ENCODE results near the gene EPHB6.

EPHB6 gene

GRCh38 chr7:142901426-142902259, 46.8 kb downstream of the EPHB6 start:
- DNase-seq (ENCODE audit: low read depth), result no peak
- no peak overlapping the region for H3K4me3 ChIP-seq (ENCODE audit: low read depth, low read length)
- no peak for TF ChIP-seq CTCF (IDR thresholded peaks at IDR 0.05; ENCODE audit: control insufficient read depth, extremely low read depth, insufficient read depth)

GRCh38 chr7:142904128-142904527, 49.3 kb downstream of the EPHB6 start:
- H3K4me3 ChIP-seq (ENCODE audit: low read depth, low read length), result no peak overlapping the region
- no peak for TF ChIP-seq CTCF (IDR thresholded peaks at IDR 0.05; ENCODE audit: control insufficient read depth, extremely low read depth, insufficient read depth)
- DNase-seq (ENCODE audit: low read depth), result no peak

GRCh38 chr7:142905759-142906158, 50.9 kb downstream of the EPHB6 start:
- TF ChIP-seq CTCF (IDR thresholded peaks at IDR 0.05; ENCODE audit: control insufficient read depth, extremely low read depth, insufficient read depth), result no peak
- no peak overlapping the region for H3K4me3 ChIP-seq (ENCODE audit: low read depth, low read length)
- DNase-seq (ENCODE audit: low read depth), result no peak

- no peak for DNase-seq (ENCODE audit: low read depth)
- H3K4me3 ChIP-seq (ENCODE audit: low read depth, low read length), result no peak overlapping the region
- no peak for TF ChIP-seq CTCF (IDR thresholded peaks at IDR 0.05; ENCODE audit: control insufficient read depth, extremely low read depth, insufficient read depth)
These were observed 51.8 kb downstream of the EPHB6 start for GRCh38 chr7:142906643-142907042.

- no peak for DNase-seq (ENCODE audit: low read depth)
- H3K4me3 ChIP-seq (ENCODE audit: low read depth, low read length), result no peak overlapping the region
- TF ChIP-seq CTCF (IDR thresholded peaks at IDR 0.05; ENCODE audit: control insufficient read depth, extremely low read depth, insufficient read depth), result no peak
These were observed 53.4 kb downstream of the EPHB6 start for GRCh38 chr7:142908290-142908689.

GRCh38 chr7:142908921-142909890, 54.3 kb downstream of the EPHB6 start:
- no peak for DNase-seq (ENCODE audit: low read depth)
- TF ChIP-seq CTCF (IDR thresholded peaks at IDR 0.05; ENCODE audit: control insufficient read depth, extremely low read depth, insufficient read depth), result peak; percentile 76

More at GRCh38 chr7:142908921-142909890, 54.3 kb downstream of the EPHB6 start:
- H3K4me3 ChIP-seq (ENCODE audit: low read depth, low read length), result no peak overlapping the region

All from LNCaP clone FGC (cell line).